BE2C (cell line): ENCODE results near the gene AP1B1.

Experiments used
- DNase-seq: peaks from one replicate; pipeline ENCODE4 v3.0.0-alpha.2; 2020
- H3K27me3 ChIP-seq: fragments of 250-450 bp; sonication (Bioruptor Pico); 2 replicates; pipeline ENCODE4 v1.5.1; 2020; ENCODE audit warnings: mild to moderate bottlenecking
- H3K36me3 ChIP-seq: fragments of 250-450 bp; sonication (Bioruptor Pico); 2 replicates; pipeline ENCODE4 v1.5.1; 2020; ENCODE audit warnings: mild to moderate bottlenecking
- H3K4me1 ChIP-seq: fragments of 250-450 bp; sonication (Bioruptor Pico); 2 replicates; pipeline ENCODE4 v1.5.1; 2020
- H3K4me3 ChIP-seq: 2 replicates; pipeline ENCODE4 v1.5.1; 2011; ENCODE audit warnings: low read depth, low read length
- H3K9me3 ChIP-seq: fragments of 250-450 bp; sonication (Bioruptor Pico); 2 replicates; pipeline ENCODE4 v1.5.1; 2020
- CTCF ChIP-seq: IDR thresholded peaks from 2 replicates; pipeline ENCODE4 v1.5.1; 2012; ENCODE audit warnings: mild to moderate bottlenecking, low read depth, low read length

AP1B1 gene

GRCh38 chr22:29284196-29284595 lies 104.2 kb downstream of the AP1B1 start:
- Histone ChIP-seq H3K27me3 (no peaks in the 10 kb centered on the region), H3K4me1 (no peaks in the 10 kb centered on the region), H3K36me3 (peaks cover 96% of the 10 kb centered on the region), H3K9me3 (no peaks in the 10 kb centered on the region), H3K4me3 (no peak overlapping the region)
- no peak for TF ChIP-seq CTCF
- DNase-seq, result no peak

GRCh38 chr22:29277927-29278326 lies 110.4 kb downstream of the AP1B1 start:
- no peak for TF ChIP-seq CTCF
- H3K4me3 ChIP-seq, result no peak overlapping the region
- H3K27me3 ChIP-seq, result no peaks in the 10 kb centered on the region
- peaks cover 97% of the 10 kb centered on the region for H3K36me3 ChIP-seq
- no peaks in the 10 kb centered on the region for H3K9me3 ChIP-seq
- no peak for DNase-seq
- no peaks in the 10 kb centered on the region for H3K4me1 ChIP-seq
